GM19455 (cell line): Measurements from ENCODE around the gene WNT2.
"Not testable (repeated sequence)": the region's sequence is repeated elsewhere in the genome, so short reads cannot be mapped to it uniquely, and the experiment has no call there.

Source experiments
- ATAC-seq: cut with Tn5 transposase; IDR thresholded peaks from one replicate; pipeline ENCODE4 v1.9.1; 2021; ENCODE audit not compliant: unreplicated experiment

Gene WNT2

DNA sequence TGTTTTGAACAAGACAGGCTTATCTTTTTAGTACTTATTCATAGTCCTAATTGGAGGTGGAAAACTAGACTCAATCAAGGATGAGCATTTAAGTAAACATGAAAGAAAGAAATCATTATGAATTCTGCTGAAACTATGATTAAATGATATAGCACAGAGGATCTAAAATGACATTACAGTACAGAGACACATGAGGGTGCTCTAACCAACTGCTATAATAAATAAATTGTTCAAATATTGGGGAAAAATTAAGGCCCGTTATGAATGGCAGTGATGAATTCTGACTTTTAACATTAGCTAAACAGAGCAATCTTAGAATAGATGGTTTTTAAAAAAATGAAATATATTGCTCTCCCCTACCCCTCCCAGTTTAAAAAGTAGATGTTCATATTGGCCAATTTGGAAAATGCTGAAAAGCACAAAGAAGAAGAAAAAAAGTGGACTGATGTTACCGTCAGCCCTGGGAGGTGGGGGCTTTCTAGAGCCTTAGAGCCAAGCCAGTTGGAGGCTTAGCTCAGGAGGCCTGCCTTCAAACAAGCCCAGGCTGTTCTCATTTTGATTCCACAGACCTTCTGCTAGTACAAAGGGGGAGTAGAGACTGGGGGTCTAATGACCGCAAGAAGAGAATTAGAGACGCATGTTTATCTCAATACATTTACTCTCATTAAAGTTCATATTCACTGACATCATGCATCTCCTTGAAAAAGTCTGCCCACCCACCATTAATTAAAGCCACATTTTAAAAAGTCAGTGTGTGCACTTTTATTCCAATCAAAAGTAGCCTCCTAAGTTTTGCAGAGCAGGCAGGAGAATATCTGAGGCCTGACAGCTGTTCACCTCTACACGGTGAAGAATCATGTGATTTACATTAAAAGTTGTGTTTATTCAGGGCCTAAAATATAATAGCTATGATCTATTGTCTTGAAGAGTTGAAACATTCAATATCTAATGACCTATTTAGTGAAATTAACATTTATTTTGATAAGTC, 10.0 kb downstream of the WNT2 start:
- no peak for ATAC-seq

DNA sequence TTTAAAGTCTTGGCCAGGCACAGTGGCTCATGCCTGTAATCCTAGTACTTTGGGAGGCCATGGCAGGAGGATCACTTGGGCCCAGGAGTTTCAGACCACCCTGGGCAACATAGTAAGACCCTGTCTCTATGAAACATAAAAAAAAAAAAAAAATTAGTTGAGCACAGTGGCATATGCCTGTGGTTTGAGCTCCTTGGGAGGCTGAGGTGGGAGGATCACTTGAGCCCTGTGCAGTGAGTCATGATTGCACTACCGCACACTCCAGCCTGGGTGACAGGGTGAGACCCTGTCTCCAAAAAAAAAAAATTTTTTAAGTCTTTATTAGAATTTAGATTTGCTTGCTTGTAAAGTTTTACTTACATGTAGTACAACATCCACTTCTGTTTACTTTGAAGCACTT, 14.0 kb downstream of the WNT2 start:
- no peak for ATAC-seq

DNA sequence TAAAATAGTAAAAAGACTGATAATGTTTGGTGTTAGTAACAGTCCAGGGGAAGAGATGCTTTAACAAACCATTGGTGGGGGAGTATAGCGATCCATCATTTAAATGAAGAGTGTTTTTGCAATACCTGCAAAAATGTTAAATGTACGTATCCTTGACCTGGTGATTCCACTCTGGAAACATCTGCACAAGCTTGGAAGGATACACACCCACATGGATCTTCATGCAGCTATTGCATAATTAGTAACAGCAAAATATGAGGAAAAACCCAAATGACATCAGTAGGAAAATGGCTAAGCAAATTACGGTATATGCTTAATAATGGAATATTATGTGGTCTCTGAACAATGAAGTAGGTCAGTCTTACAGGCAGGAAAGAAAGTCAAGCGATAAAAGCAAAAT, 20.5 kb downstream of the WNT2 start:
- ATAC-seq: no peak

DNA sequence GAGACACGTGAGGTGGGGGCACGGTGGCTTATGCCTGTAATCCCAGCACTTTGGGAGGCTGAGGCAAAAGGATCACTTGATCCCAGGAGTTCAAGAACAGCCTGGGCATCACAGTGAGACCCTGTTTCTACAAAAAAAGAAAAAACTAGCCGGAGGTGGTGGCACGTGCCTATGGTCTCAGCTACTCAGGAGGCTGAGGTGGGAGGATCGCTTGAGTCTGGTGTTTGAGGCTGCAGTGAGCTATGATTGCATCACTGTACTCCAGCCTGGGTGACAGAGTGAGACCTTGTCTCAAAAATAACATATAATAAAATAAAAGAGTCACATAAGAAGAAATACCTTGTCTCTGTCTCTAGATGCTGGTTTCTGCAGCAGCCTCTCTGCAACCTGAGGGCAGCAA, 22.4 kb downstream of the WNT2 start:
- not testable (repeated sequence) for ATAC-seq

DNA sequence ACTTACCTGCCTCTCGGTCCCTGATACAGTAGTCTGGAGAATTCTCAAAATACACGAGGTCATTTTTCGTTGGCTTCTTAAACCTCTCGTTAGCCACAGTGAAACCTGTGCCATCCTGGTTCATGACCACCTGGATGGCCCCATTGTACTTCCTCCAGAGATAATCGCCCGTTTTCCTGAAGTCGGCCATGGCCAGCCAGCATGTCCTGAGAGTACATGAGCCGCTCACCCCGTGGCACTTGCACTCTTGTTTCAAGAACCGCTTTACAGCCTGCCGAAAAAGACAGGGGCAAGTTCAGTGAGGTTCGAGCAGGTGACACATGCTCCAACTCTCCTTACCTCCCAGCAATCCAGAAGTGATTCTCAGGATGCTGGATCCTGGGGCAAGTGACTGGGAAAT, 25.3 kb downstream of the WNT2 start:
- ATAC-seq: no peak

DNA sequence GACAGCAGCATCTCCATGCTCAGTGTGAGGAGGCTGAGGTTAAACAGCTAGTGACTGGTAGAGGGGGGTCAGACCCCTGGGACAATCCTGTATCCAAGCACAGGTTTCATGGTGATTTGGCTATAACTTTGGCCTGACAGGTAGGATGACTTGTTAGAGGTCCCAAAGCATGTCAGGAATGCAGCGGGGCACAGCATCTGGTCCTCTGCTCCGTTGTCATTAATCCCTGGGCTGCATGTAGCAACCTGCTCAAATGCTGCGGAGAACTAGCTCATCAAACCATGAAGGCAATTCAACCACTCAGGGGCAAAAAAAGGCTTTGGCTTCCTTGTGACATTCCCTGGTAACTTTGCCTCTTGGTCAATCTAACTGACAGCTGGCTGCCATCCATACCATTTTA, 26.8 kb downstream of the WNT2 start:
- no peak for ATAC-seq

DNA sequence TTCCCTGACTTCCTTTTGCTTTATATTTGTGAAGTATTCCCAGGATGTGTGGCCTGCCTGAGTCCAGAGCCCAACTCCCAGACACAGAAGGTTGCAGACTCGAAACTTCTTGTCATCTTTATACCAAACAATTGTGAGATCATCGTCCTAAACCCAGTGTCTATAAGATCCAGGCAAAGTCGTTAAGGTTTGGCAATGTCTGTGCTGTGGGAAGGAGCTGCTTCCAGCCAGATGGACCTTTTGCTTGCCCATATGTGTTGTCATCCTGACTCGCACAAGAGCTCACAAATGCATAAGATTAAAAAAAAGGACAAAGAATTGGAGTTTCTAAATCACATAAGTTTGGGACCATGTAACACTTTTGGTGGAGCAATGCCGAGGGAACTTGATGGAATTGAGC, 37.0 kb downstream of the WNT2 start:
- no peak for ATAC-seq

DNA sequence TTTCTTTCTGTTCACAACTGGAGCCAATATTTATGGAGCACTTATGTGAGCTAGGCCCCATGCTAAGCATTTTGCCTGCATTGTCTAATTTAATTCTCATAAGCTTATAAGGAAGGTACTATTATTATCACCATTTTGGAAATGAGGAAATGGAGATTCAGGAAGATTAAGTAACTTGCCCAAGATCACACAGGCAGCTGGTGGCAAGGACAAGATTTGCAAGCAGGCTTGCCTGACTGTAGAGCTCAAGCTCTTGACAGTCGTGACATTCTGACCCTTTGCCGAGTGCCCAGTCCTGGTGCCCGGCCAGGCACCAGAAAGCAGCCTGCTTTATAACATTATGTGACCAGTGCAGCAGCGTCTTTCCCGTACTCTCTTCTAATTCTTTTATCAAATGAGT, 38.2 kb downstream of the WNT2 start:
- no peak for ATAC-seq

DNA sequence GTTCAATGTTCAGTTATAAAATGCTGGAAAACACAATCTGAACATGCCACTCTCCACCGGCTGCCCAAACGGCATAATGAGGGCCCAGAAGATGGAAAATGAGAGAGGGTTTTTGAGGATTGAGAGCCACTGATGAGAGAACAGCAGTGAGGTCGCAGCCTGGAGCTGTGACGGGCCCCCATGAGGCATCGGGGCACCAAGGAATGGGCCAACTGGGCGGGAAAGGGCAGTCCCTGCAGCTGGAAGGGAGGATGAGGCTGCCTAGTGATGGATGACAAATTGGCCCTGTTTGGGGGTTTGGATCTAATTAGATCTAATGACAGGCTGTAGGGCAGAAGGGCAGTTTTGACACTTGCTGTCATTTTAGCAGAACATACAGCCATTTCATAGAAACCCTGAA, 39.1 kb downstream of the WNT2 start:
- ATAC-seq: no peak

DNA sequence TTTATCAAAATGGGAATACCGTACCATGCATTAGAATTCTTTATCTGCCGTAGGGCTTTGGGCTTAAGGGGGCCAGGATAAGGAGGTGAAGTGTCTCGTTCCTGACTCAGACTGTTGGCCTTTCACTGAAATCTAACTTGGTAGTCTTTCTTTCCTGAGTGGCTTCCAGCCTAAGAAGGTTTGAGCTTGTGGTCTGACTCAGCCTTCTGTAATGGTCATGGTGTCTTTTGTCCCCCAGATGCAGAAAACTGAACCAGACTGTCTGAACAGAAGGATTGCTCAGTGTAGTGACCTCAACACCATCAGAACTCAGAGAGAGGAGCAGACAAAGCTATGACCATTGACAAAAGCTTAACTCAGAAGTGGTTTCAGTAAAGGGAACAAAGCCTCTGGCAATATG, 39.5 kb downstream of the WNT2 start:
- ATAC-seq: no peak

DNA sequence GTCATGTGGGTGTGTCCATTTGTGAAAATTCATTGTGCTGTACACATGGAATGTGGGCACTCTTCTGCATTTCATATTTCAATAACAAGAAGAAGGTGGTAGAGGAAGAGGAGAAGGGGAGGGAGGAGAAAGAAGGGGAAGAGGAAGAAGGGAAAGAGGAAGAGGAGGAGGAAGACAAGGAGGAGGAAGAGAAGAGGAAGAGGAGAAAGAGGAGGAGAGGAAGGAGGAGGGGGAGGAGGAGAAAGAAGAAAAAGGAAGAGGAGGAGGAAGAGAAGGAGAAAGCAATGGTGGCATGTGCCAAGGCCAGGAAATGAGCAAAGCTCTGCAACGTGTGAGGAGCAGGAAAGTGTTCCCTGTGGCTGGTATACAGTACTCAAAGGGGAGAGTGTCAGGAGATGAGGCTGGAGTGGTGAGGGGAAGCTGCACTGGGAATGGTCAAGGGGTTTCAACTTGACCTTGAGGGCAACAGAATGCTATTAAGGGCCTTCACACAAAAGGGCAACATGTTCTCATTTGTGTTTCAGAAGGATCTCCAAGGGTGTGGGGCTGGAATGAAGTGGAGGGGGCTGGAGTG, 40.5 kb downstream of the WNT2 start:
- no peak for ATAC-seq

DNA sequence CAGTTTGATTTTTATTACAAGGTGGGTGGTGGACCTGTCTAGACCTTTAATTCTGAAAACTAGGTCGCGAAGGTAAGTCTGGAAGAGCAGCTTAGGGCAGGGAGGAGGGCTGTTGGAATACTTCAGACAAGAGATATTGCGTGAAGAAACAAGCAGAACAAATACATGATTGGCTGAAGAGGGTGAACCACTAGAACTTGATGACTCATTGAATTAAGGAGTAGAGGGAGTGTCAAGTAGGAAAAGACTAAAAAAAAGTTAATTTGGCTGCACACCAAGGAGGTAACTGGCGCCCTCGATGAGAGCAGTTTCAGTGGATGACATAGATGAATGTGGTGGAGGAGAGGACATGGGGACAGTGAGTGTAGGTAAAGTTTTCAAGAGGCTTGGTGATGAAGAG, 41.3 kb downstream of the WNT2 start:
- ATAC-seq: no peak

DNA sequence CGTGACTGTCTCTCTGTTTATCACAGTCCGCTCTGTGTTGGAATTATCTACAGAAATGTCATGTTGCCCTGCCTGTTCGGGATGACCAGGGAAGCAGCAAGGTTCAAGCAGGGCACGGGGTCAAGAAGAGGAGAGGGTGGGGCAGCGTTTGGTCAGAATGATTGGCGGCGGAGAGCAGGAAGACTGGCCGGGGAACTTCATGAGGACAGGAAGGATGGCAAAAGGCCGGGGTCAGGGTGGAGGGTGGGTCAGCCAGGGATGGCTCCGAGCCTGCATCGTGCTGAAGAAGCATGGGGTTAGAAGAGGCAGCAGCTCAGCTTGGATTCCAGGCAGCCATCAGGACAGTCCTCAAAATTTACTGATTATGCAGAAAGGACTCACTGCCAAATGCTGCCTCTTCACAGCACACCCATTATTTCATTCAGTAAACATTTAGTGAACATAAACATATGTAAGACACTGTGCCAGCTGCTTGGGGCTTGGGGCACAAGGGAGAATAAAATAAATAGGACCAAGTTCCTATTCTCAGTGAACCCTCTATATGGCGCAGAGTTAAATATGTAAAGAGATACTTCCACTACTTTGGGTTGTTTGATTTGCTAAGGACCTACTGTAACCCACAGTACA, 42.8 kb downstream of the WNT2 start:
- no peak for ATAC-seq

DNA sequence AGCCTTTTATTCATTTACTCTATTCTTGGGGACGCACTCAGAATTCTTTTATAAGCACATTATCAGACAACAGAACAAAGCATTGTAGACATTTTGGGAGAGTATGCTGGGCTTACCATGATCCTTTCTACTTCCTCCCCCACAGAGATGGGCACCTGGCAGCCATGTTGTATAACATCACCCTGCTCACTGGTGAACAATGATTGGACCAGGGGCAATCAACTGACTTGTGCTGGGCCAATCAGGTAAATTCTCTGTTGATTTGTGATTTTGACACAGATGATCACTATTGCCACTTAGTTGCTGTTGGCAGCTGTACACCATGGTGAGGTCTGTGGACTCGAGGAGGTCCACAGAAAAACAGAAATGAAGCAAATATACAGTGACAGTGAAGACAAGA, 43.7 kb downstream of the WNT2 start:
- ATAC-seq: no peak

DNA sequence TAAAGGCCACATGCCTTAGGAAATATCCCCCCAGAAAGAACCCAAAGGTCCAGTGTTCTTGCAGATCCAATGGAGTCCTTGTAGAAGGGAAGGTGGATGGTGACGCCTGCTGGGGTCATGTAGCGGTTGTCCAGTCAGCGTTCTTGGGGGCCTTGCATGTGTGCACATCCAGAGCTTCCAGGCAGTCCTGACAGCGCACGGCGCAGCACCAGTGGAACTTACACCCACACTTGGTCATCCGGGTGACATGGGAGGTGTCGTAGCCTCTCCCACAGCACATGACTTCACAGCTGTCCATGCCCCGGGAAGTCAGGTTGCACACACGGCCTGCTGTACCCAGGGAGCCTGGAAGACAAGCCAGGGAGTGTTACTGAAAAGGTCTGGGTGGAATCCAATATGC, 44.8 kb downstream of the WNT2 start:
- no peak for ATAC-seq

DNA sequence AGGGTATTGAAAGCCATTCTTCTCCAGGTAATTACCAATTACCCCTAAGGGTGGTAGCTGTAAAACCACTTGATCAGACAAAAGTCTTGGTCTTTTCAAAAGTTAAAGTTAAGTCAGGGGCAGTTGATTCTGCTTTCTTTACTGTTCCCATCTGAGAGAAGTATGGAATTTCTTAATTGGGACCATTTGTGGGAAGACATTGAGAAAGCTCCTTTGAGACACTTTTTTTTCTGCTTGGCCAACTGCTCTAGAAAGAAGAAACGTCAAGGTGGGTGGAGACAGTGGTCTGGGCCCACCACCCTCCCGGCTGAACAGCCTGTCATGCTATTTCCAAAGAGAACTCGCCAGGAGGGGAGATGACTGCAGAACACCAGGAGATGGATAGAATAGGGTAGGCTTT, 45.3 kb downstream of the WNT2 start:
- ATAC-seq: no peak

DNA sequence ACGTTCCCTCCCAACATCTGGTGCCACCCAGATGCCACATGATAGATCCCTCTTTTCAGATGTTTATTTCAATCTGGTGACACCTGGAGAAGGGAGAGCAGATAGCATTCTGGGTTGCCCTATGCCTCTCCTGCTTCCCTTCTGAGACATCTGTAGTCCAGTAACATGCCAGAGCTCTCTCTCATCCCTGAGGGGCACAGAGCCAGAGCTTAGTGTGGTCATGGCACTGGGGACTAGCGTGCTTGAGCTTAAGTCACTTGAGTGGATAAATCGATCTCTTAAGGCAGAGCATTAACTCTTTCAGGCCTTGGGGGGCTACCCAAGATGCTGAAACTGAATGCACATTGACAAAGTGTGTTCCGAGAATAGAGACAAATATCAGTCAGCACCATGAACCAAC, 47.9 kb downstream of the WNT2 start:
- no peak for ATAC-seq

DNA sequence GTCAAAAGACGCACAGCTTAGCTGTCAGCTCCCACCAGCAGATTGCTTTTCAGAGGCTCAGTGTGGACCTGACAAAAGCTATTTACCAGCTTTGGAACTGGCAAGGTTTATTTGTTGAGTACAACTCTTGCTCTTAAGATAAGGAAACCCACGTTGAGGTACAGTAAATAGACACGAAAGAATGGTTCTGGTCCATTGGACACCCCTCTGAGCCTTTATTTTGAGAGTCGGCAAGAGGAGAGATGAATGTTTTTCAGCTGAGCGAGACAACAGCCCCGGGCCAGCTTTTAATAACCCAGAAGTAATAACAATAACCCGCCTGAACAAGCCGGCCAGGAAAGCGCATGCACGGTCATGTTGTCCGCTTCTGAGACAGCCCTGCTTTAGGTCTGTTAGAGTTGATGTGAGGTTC, 49.0 kb downstream of the WNT2 start:
- ATAC-seq: no peak

DNA sequence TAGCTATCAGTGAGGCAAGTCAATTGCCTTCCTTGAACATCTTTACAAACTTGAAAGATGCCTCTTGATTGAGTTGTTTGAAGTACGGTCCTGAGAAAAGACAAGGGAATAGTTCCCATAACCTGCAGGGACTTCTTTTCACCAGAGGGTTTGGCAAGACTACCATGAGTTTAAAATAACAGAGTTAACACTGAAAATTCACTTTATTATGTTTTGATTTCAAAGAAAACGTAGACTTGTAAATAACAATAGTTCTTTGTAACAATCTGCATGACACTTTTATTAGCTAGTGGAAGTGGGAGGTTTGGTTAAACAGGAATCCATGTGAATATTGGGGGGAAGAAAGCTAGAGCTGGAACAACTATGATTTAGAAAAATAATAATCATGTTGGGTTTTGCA, 49.5 kb downstream of the WNT2 start:
- no peak for ATAC-seq

DNA sequence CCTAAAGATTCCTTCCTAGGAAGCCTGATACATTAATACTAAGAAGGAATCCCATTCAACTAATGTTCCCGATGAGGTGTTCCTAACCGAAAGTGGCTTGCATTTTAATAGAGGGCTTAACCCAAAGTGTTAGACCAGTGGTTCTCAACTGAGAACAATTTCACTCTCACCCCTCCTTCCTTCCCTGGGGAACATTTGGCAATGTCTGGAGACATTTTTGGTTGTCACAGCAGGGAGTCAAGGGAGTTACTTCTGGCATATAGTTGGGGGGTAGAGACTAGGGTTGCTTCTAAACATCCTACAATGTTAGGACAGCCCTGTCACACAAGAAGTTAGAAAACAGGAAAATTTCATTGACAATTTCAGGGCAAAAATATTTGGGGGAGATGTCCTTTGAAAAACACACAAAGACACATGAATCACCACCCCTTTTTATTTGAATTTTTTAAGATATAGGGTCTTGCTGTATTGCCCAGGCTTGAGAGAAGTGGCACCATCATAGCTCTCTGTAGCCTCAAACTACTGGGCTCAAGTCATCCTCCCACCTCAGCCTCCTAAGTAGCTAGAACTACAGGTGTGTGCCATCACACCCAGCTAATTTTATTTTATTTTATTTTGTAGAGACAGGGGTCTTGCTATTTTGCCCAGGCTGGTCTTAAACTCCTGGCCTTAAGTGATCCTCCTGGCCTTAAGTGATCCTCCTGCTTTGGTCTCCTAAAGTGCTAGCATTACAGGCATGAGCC, 50.7 kb downstream of the WNT2 start:
- ATAC-seq: no peak

DNA sequence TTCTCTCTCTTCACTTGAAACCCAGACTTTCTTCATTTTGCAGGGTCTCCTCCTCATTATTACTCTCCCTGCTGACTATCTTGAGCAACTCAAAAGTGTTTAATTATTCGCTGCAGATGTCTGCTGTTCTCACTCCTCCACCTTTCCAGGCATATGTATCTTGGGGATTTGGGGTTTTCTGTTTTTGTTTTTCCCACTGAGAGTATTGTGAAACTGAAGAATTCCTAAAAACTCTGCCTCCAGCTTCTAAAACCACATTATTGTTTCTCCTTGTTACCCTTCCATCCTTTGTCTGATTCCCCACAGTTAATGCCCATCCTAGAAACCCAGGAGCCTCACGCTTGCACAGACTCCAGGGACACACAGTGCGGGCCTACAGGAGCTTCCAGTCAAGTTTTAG, 51.3 kb downstream of the WNT2 start:
- no peak for ATAC-seq

DNA sequence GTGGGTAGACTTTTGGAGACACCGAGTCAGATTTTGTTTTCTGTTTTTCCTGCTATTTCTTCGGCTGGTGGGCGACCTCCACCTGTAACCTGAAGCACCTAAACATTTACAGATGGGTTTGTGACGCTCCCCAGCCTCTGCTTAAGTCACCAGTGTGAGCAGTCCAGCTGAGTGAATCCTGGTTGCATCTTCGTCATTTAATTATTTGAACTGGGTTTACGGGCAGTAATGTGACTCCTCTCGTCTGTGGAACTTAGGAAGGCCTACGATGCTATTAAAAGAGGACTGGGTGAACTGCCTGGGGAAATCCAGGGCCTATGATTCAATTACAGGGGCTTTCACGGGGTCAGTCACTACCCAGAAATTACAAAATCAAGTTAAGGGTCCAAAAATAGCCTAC, 52.5 kb downstream of the WNT2 start:
- ATAC-seq: no peak
